ENCODE data around the gene STK10. TPM values are rescaled to one million over a fixed set of nuclear protein-coding genes. Genes with fewer than 3 reads are reported as not detected.

STK10 gene
- total and polyA plus RNA-seq, 7 experiments from 2014 or later, result 55.7 to 474 (median 295) TPM

- Histone ChIP-seq H3K9me3 (ENCODE audit: control insufficient read depth in 2 of 3, low read length in 3 of 3) (no peaks in the 10 kb centered on the region), H3K27ac (ENCODE audit: low read depth, low read length) (no peak overlapping the region), H3K4me3 (ENCODE audit: low read length) (no peak overlapping the region), H3K27me3 (ENCODE audit: control insufficient read depth in 2 of 2, insufficient read depth in 2 of 2, low read length in 2 of 2) (no peaks in the 10 kb centered on the region), H3K36me3 (ENCODE audit: control insufficient read depth in 2 of 3, insufficient read depth in 3 of 3, low read length in 3 of 3) (peaks cover 32 to 73% (median 48%) of the 10 kb centered on the region in 3 experiments), H3K4me1 (ENCODE audit: control insufficient read depth in 2 of 2, insufficient read depth in 2 of 2, low read length in 2 of 2) (peaks cover 0 to 7% of the 10 kb centered on the region in 2 donors)
- Mint-ChIP-seq H3K27me3 (no peaks in the 10 kb centered on the region), H3K4me3 (peak overlapping the region in 1 of 10 donors; percentile 25), H3K27ac (peak overlapping the region in 7 of 9 donors; percentile 15 to 91 (median 83)), H3K36me3 (peaks cover 18 to 66% (median 41%) of the 10 kb centered on the region in 5 donors), H3K9me3 (peaks cover 0 to 2% (median 0%) of the 10 kb centered on the region in 11 donors), H3K4me1 (peaks cover 13 to 39% (median 21%) of the 10 kb centered on the region in 7 donors)
- POLR2A ChIA-PET, result interaction anchor here (0.7 to 2.1 kb wide), 2 partner anchors 10 to 63 kb away, joined by 4 to 11 read pairs; no protein-coding TSS in a partner anchor
- CTCF ChIA-PET, result interaction anchor here (2.6 kb wide), 1 partner anchor 14 kb away, joined by 8 read pairs; no protein-coding TSS in a partner anchor
- no peak for DNase-seq
- intact Hi-C loops (cut with micrococcal nuclease), result loop anchor here in 1 of 2 donors (1.0 to 2.0 kb wide), 2 partner anchors 13 to 14 kb away; no protein-coding TSS in a partner anchor
- no peak for ATAC-seq
Measured at GRCh38 chr5:172079876-172080275, 108.1 kb downstream of the STK10 start.

- H3K27me3 ChIP-seq (ENCODE audit: control insufficient read depth in 2 of 2, insufficient read depth in 2 of 2, low read length in 2 of 2), result no peaks in the 10 kb centered on the region
- H3K36me3 Mint-ChIP-seq, result peaks cover 18 to 71% (median 45%) of the 10 kb centered on the region in 5 donors
- POLR2A ChIA-PET, result interaction anchor here (1.1 to 1.6 kb wide), 2 partner anchors 11 to 14 kb away, joined by 7 to 11 read pairs; no protein-coding TSS in a partner anchor
- peaks cover 13 to 42% (median 21%) of the 10 kb centered on the region in 7 donors for H3K4me1 Mint-ChIP-seq
- CTCF ChIA-PET, result interaction anchor here (1.3 to 2.6 kb wide), 2 partner anchors 13 to 22 kb away, joined by 3 to 8 read pairs; no protein-coding TSS in a partner anchor
- ATAC-seq, result peak; percentile 43
- no peaks in the 10 kb centered on the region for H3K27me3 Mint-ChIP-seq
- H3K9me3 ChIP-seq (ENCODE audit: control insufficient read depth in 2 of 3, low read length in 3 of 3), result no peaks in the 10 kb centered on the region
- H3K36me3 ChIP-seq (ENCODE audit: control insufficient read depth in 2 of 3, insufficient read depth in 3 of 3, low read length in 3 of 3), result peaks cover 37 to 83% (median 52%) of the 10 kb centered on the region in 3 experiments
- H3K27ac ChIP-seq (ENCODE audit: low read depth, low read length), result peak overlapping the region; percentile 51
- H3K9me3 Mint-ChIP-seq, result peaks cover 0 to 2% (median 0%) of the 10 kb centered on the region in 11 donors
- H3K27ac Mint-ChIP-seq, result peak overlapping the region; percentile 65 to 94 (median 83)
- intact Hi-C loops (cut with micrococcal nuclease), result loop anchor here in 1 of 2 donors (2.0 kb wide), 1 partner anchor 14 kb away; no protein-coding TSS in a partner anchor
- no peak for DNase-seq
- peak overlapping the region in 8 of 10 donors; percentile 1 to 74 (median 46) for H3K4me3 Mint-ChIP-seq
- peaks cover 0 to 7% of the 10 kb centered on the region in 2 donors for H3K4me1 ChIP-seq (ENCODE audit: control insufficient read depth in 2 of 2, insufficient read depth in 2 of 2, low read length in 2 of 2)
- H3K4me3 ChIP-seq (ENCODE audit: low read length), result no peak overlapping the region
Measured at GRCh38 chr5:172078726-172079345, 109.2 kb downstream of the STK10 start.

GRCh38 chr5:172077664-172078425 lies 110.2 kb downstream of the STK10 start:
- no peaks in the 10 kb centered on the region for H3K27me3 Mint-ChIP-seq
- H3K36me3 ChIP-seq (ENCODE audit: control insufficient read depth in 2 of 3, insufficient read depth in 3 of 3, low read length in 3 of 3), result peaks cover 34 to 81% (median 51%) of the 10 kb centered on the region in 3 experiments
- H3K27ac ChIP-seq (ENCODE audit: low read depth, low read length), result peak overlapping the region; percentile 23
- ChIA-PET POLR2A (interaction anchor here (1.1 to 1.6 kb wide), 2 partner anchors 10 to 13 kb away, joined by 7 to 11 read pairs; no protein-coding TSS in a partner anchor), CTCF (interaction anchor here (1.3 to 2.6 kb wide), 2 partner anchors 12 to 21 kb away, joined by 3 to 8 read pairs; no protein-coding TSS in a partner anchor)
- H3K9me3 ChIP-seq (ENCODE audit: control insufficient read depth in 2 of 3, low read length in 3 of 3), result no peaks in the 10 kb centered on the region
- H3K4me3 ChIP-seq (ENCODE audit: low read length), result no peak overlapping the region
- H3K36me3 Mint-ChIP-seq, result peaks cover 18 to 69% (median 45%) of the 10 kb centered on the region in 5 donors
- H3K27me3 ChIP-seq (ENCODE audit: control insufficient read depth in 2 of 2, insufficient read depth in 2 of 2, low read length in 2 of 2), result no peaks in the 10 kb centered on the region
- H3K9me3 Mint-ChIP-seq, result peaks cover 0 to 2% (median 0%) of the 10 kb centered on the region in 11 donors
- peak overlapping the region; percentile 32 to 94 (median 65) for H3K27ac Mint-ChIP-seq
- peaks cover 0 to 7% of the 10 kb centered on the region in 2 donors for H3K4me1 ChIP-seq (ENCODE audit: control insufficient read depth in 2 of 2, insufficient read depth in 2 of 2, low read length in 2 of 2)
- intact Hi-C loops (cut with micrococcal nuclease), result loop anchor here in 1 of 2 donors (2.0 kb wide), 1 partner anchor 15 kb away; no protein-coding TSS in a partner anchor
- ATAC-seq, result no peak
- H3K4me3 Mint-ChIP-seq, result peak overlapping the region in 2 of 10 donors; percentile 33 to 39
- peaks cover 13 to 42% (median 21%) of the 10 kb centered on the region in 7 donors for H3K4me1 Mint-ChIP-seq
- DNase-seq, result no peak

- H3K9me3 Mint-ChIP-seq, result peaks cover 0 to 2% (median 0%) of the 10 kb centered on the region in 11 donors
- no peaks in the 10 kb centered on the region for H3K9me3 ChIP-seq (ENCODE audit: control insufficient read depth in 2 of 3, low read length in 3 of 3)
- peaks cover 3 to 9% of the 10 kb centered on the region in 2 donors for H3K4me1 ChIP-seq (ENCODE audit: control insufficient read depth in 2 of 2, insufficient read depth in 2 of 2, low read length in 2 of 2)
- H3K4me1 Mint-ChIP-seq, result peaks cover 17 to 44% (median 28%) of the 10 kb centered on the region in 7 donors
- peak overlapping the region in 8 of 9 donors; percentile 22 to 91 (median 54) for H3K27ac Mint-ChIP-seq
- H3K27me3 ChIP-seq (ENCODE audit: control insufficient read depth in 2 of 2, insufficient read depth in 2 of 2, low read length in 2 of 2), result no peaks in the 10 kb centered on the region
- ChIA-PET POLR2A (interaction anchor here (0.7 kb wide), 1 partner anchor 19 kb away, joined by 3 read pairs; no protein-coding TSS in a partner anchor), CTCF (no interaction called here)
- peaks cover 18 to 62% (median 45%) of the 10 kb centered on the region in 5 donors for H3K36me3 Mint-ChIP-seq
- H3K4me3 Mint-ChIP-seq, result no peak overlapping the region
- no peak overlapping the region for H3K27ac ChIP-seq (ENCODE audit: low read depth, low read length)
- H3K4me3 ChIP-seq (ENCODE audit: low read length), result no peak overlapping the region
- peaks cover 30 to 70% (median 43%) of the 10 kb centered on the region in 3 experiments for H3K36me3 ChIP-seq (ENCODE audit: control insufficient read depth in 2 of 3, insufficient read depth in 3 of 3, low read length in 3 of 3)
- no peak for ATAC-seq
- intact Hi-C loops (cut with micrococcal nuclease), result no loop called here
- no peaks in the 10 kb centered on the region for H3K27me3 Mint-ChIP-seq
- DNase-seq, result no peak
Measured at GRCh38 chr5:172076761-172077244, 111.2 kb downstream of the STK10 start.

- Mint-ChIP-seq H3K4me1 (peaks cover 25 to 50% (median 39%) of the 10 kb centered on the region in 7 donors), H3K9me3 (peaks cover 0 to 2% (median 0%) of the 10 kb centered on the region in 11 donors), H3K36me3 (peaks cover 18 to 58% (median 45%) of the 10 kb centered on the region in 5 donors), H3K27ac (peak overlapping the region in 5 of 9 donors; percentile 41 to 77 (median 71)), H3K4me3 (no peak overlapping the region), H3K27me3 (no peaks in the 10 kb centered on the region)
- H3K36me3 ChIP-seq (ENCODE audit: control insufficient read depth in 2 of 3, insufficient read depth in 3 of 3, low read length in 3 of 3), result peaks cover 29 to 59% (median 40%) of the 10 kb centered on the region in 3 experiments
- peaks cover 8 to 19% of the 10 kb centered on the region in 2 donors for H3K4me1 ChIP-seq (ENCODE audit: control insufficient read depth in 2 of 2, insufficient read depth in 2 of 2, low read length in 2 of 2)
- H3K4me3 ChIP-seq (ENCODE audit: low read length), result no peak overlapping the region
- H3K27me3 ChIP-seq (ENCODE audit: control insufficient read depth in 2 of 2, insufficient read depth in 2 of 2, low read length in 2 of 2), result no peaks in the 10 kb centered on the region
- intact Hi-C loops (cut with micrococcal nuclease), result no loop called here
- no peak for ATAC-seq
- DNase-seq, result no peak
- ChIA-PET CTCF (no interaction called here), POLR2A (interaction anchor here (1.6 kb wide), 1 partner anchor 9 kb away, joined by 4 read pairs; no protein-coding TSS in a partner anchor)
- H3K9me3 ChIP-seq (ENCODE audit: control insufficient read depth in 2 of 3, low read length in 3 of 3), result no peaks in the 10 kb centered on the region
- H3K27ac ChIP-seq (ENCODE audit: low read depth, low read length), result no peak overlapping the region
Measured at GRCh38 chr5:172075656-172076055, 112.4 kb downstream of the STK10 start.

- ATAC-seq, result no peak
- Mint-ChIP-seq H3K27me3 (no peaks in the 10 kb centered on the region), H3K9me3 (peaks cover 0 to 2% (median 0%) of the 10 kb centered on the region in 11 donors), H3K36me3 (peaks cover 22 to 55% (median 39%) of the 10 kb centered on the region in 5 donors), H3K4me3 (no peak overlapping the region), H3K4me1 (peaks cover 27 to 49% (median 40%) of the 10 kb centered on the region in 7 donors), H3K27ac (peak overlapping the region in 6 of 9 donors; percentile 9 to 77 (median 62))
- Histone ChIP-seq H3K4me1 (ENCODE audit: control insufficient read depth in 2 of 2, insufficient read depth in 2 of 2, low read length in 2 of 2) (peaks cover 8 to 23% of the 10 kb centered on the region in 2 donors), H3K9me3 (ENCODE audit: control insufficient read depth in 2 of 3, low read length in 3 of 3) (no peaks in the 10 kb centered on the region), H3K27me3 (ENCODE audit: control insufficient read depth in 2 of 2, insufficient read depth in 2 of 2, low read length in 2 of 2) (no peaks in the 10 kb centered on the region), H3K4me3 (ENCODE audit: low read length) (no peak overlapping the region), H3K27ac (ENCODE audit: low read depth, low read length) (no peak overlapping the region), H3K36me3 (ENCODE audit: control insufficient read depth in 2 of 3, insufficient read depth in 3 of 3, low read length in 3 of 3) (peaks cover 24 to 52% (median 32%) of the 10 kb centered on the region in 3 experiments)
- DNase-seq, result no peak
- intact Hi-C loops (cut with micrococcal nuclease), result no loop called here
- CTCF ChIA-PET, result no interaction called here
- POLR2A ChIA-PET, result interaction anchor here (1.6 kb wide), 1 partner anchor 9 kb away, joined by 4 read pairs; no protein-coding TSS in a partner anchor
Measured at GRCh38 chr5:172074896-172075295, 113.1 kb downstream of the STK10 start.

All from naive thymus-derived CD4-positive, alpha-beta T cell (primary cell).